Glomerular endothelial cell (primary cell): ENCODE measurements around the gene RUNX1. TPM values are rescaled to one million over a fixed set of nuclear protein-coding genes. Genes with fewer than 3 reads are reported as not detected.
"Not testable (repeated sequence)": the region's sequence is repeated elsewhere in the genome, so short reads cannot be mapped to it uniquely, and the experiment has no call there.

ENCODE experiments used
- DNase-seq: peaks from one replicate; pipeline ENCODE4 v3.0.0-alpha.2; 2011; ENCODE audit warnings: low read depth, low spot score; ENCODE audit errors: extremely low read depth
- total RNA-seq: library from RNA; depleted of rRNA; stranded (reverse); fragments of >200 nt; gene quantifications from 2 replicates; pipeline ENCODE4 v1.2.3, GENCODE V29; 2015

Gene RUNX1
- total RNA-seq, 1 donor from 2014 or later = 11.6 TPM

DNA sequence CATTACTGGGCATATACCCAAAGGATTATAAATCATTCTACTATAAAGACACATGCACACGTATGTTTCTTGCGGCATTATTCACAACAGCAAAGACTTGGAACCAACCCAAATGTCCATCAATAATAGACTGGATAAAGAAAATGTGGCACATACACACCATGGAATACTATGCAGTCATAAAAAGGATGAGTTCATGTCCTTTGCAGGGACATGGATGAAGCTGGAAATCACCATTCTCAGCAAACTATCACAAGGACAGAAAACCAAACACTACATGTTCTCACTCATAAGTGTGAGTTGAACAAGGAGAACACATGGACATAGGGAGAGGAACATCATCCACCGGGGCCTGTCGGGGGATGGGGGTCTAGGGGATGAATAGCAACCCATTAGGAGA, 97.2 kb downstream of the RUNX1 start:
- DNase-seq = not testable (repeated sequence)

DNA sequence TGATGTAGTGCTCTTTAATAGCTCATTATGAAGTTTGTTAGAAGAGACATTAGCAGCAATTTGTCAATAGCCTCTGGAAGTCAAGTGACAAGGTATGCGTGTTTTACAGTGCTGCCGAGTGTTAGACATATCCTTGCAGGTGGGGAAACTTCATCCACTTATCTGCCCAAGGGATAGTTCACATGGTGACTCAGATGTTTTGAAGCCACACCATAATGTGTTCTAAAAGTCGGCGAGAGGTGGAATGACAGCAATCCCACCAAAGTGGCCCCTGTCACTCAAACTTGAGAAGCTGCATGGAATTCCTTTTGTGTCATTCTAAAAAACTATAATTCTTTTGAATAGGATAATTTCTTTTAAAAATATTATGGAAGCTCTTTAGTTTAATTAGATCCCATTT, 98.1 kb downstream of the RUNX1 start:
- DNase-seq = no peak

DNA sequence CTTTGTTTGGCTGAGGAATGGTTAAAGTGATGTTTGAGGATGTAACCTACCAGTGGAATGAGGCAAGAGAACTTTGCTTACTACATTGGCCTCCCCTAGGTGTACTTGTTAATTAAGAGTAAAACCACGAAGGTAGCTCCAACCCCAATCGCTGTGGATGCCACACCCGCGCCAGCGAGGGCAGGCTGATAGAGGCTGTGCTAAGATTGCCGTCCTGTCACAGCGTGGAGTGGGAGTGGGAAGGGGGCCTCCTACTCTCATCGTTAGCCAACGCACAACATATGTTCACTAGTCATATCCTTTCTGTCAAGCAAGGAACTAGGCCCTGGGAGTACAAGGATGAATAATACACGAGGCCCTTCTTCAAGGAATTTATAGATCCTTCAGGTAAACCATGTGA, 99.6 kb downstream of the RUNX1 start:
- no peak for DNase-seq

DNA sequence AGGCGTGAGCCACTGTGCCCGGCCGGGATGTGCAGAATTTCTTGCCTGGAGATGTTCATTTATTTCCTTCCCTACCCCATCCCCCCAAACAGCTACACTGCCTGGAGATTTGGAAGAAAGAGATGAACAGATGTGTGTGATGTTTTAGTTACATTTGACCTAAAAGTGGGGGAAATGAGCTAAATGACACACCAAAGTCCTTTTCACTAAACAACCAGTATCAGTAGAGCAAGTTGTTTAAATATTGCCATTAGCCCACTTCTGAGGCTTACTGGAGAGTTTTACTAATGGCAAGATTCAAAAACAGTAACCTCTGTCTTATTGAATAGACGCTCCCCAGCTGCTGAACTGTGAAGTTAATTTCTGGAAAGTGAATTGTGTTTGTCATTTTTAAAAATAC, 100.1 kb downstream of the RUNX1 start:
- no peak for DNase-seq

DNA sequence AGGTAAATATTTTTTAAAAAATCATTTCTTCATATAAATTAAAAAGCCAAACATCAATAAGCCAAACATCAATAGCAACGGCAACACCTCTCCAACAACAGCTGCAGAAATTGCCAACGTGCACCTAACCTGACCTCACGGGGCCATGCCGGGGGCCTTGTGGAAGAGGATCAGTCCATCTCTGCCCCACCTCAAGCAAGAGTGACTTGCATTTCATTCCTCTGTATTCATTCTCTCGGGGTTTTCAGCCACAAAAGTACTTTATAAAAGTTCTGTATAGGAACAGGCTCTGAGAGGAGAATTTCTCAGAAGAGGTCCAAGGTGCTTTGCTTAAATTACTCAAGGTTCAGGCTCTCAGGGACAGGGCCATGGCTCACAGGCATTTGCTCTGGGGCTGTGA, 100.9 kb downstream of the RUNX1 start:
- no peak for DNase-seq

DNA sequence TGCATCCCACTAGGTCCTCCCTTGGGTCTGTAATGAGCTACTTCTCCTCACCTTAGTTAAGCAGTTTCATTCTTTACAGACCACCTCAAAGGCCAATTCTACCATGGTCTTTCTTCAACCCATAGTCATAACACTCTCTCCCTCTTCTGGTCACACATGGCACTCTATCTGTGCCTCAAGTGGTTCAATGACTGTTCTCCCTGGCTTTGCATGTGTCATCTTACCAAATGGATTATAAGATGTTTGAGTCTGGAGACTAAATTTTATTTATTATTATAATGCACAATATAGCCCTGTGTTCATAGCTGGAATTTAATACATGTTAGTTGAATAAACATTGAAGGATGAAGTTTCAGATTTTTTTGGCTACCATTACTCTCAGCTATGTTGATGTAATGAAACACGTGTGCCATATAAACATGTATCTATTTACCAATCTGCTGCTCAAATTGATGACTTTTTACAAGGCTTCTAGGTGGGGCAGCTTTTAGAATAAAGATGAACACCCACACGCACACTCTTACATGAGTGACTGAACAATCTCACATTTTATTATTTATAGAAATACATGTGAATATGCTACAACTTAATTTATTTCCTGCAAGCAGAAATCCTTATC, 102.1 kb downstream of the RUNX1 start:
- DNase-seq = no peak

DNA sequence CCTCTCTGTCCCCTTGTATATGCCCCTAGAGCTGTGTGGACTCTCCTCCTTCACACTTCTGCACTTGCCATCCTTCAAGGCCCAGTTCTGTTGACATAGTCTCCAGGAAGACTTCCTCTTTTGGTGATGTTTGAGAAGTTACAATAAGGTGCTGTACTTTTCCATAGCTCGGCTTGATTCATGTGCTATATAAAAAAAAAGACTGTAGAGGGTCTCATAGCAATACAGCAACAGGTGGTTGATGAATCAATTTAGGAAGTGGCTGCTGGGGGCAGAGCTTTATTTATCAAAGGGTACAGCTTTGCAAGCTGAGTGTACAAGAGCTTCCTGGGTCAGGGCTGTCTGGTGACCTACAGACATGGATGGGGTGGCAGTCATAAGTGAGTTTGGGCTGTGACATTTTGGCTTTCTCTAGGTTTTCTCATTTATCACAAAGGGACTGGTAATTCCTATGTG, 102.7 kb downstream of the RUNX1 start:
- no peak for DNase-seq

DNA sequence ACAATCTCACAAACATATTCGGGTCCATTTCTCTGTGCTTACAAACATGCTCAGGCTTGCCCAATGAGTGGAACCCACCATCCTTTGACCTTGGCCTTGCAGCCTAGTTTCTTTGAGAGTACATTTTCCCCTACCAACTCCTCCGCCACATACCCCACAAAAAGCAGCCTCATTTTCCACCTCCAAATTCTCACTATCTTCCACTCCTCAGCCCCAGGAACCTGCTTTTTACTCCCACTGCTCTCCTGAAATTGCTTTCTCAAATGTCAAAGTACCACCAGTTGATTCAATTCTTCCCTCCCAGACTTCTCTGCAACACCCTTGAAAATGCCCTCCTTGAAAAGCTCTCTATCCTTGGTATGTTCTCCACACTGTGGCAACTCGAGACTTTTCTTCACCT, 103.8 kb downstream of the RUNX1 start:
- DNase-seq = no peak

DNA sequence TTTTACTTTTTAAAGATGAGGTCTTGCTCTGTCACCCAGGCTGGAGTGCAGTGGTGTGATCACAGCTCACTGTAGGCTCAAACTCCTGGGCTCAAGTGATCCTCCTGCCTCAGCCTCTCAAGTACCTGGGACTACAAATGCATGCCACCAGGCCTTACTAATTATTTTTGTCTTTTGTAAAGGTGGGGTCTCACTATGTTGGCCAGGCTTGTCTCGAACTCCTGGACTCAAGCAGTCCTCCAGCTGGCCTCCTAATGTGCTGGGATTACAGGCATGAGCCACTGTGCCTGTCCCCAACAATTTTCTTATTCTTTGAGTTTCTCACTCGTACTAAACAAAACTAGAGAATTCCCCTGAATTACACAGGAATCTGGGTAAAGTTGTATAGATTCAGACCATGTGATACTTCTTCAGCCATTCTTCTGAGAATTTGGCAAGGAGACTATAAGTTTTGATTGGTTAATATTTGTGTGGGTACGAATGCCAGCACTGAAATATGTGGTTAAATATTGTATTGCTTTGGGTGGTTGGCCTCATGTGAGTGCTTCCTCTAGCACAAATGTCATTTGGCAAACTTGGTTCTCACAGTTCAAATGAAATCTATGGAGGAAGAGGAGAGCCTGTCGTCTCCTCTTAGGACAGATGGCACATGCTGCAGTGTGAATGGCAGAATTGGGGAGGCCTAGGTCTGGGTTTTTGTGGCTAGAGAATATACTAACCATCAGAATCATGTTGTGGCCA, 104.9 kb downstream of the RUNX1 start:
- DNase-seq = no peak

DNA sequence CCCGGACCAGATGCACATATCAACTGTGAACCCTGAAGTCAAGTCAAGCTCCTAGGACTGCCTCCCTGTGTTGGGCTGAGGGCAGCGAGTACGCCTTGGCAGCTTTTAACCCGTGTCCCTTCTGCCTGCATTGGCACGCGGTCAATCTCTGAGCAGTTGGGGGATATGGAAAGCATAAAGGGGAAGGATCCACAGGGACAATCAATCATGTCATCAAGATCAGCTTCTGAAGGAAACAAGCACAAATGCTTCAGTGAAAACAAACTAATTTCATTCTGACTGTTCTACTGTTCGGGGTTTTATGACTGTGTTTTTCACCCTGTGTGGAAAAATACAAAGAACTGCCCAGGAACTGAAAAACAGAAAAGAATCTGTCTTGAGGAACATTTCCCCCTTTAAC, 106.2 kb downstream of the RUNX1 start:
- DNase-seq = no peak

DNA sequence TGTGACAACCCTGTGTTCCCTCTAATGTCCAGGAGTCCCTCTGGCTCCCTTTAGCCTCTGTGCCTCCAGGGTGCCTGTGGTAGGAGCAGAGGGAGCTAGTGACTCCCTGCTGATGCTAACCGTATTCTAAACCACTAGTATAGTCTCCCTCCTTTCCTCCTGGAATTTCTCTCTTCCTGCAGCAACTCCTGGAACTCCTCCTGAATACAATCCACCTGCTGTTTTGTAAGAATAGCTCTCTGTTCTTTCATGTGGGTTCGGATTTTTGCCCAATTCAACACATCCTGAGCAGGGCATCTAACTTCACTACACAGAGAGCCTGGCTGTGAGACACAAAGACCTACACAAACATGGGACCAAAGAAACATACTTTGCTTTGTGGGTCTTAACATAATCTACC, 107.9 kb downstream of the RUNX1 start:
- DNase-seq = no peak

DNA sequence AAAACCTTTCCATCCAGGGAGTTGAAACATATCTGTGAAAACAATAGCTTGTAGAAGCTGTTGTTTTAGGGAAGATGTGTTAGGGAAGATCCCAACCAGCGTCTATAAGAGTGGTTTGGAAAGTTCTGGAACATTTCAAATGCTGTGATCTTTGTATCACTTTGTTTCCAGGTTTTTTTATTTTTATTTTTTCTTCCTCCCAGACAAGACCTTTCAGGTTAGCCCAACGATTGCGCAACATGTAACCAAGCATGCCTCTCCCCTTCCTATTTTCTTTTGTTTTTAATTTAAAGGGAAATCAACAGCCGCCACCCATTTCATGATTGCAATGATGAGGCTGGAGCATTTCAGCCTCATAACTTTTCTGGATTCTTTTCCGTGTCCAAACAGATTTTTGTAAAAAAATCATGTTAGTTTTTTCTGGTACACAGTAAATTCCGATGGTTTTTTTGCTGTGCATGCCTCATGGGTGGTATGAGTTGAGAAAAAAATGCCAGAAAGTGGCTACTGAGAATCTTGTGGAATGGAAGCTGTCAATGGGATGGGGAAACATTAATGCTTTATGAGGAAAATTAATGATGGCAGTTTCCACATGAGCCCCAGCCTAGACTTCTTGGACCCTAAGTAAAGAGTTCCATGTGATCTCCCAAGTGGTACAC, 109.3 kb downstream of the RUNX1 start:
- no peak for DNase-seq

DNA sequence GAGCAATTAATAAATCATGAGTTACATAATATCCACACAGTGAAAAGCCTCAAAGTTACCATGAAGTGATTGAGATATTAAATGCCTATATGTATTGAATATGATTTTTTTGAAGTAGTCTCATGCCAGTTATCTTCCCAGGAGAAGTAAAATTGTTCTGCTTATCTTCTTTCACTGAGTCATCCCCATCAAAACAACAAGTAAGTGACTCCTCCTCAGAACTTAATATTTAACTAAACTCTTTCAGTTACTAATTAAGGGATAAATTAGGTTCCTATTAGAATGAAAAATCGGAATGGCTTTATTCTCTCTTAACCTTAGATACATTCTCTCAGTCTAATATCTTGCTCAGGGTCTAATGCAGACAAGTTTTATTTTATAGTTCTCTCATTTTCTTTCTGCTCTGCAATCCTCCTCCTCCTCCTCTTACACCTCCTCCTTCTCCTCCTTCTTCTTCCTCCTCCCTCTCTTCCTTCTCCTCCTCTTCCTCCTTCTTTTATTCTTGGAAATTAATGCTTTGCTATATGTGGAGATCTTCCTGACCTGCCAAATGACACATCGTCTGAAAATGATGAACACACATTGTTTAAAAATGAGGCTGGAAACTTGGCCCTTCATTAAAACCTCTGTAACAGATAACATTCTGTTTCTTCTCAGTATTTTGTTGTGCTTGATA, 110.9 kb downstream of the RUNX1 start:
- DNase-seq = no peak

DNA sequence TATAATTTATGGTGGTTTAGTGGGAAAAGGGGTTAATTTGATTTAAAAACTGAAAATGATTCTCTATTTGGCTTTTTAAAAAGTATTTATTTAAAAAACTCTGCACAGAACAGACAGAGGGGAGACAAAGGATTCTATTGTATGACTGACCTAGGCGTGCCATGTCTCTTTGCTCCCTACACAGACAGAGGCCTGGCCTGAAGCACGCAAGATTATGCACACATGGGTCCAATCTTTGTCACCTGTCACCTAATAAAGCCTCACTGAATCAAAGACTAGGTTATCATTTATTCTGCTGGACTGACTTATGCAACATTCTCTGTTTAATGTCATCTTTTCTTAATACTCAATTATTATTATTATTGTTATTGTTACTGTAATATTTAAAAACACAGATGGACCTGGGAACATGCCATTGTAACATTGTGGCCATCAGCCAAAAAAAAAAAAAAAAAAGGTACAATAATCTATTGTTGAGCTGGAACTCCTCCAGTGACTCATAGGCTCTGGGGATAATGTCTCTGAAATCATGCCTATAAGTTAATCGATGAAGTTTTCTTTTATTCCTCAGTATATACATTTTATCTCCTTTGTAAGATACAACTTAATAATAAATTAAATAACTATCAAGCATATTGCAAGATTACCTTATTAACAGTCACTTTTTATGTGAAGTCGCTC, 112.1 kb downstream of the RUNX1 start:
- no peak for DNase-seq

DNA sequence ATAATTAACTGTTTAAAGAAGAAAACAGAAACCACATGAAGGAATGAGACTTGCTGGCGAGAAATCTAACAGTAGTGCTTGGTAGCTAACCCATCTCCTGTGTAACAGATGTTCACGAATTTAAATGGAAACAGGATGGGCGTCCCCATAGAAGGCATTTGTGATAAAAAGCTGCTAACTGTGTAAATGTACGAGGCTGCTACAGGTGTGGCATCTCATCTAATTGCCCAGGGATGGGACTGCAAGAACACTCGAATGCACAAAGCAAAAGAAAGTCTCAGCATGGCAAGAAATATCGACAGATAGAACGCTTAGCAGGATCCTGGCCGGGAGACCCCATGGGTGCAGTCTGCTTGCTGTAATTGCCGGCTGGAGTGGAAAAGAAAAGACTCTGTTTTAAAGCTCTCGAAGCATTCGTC, 112.7 kb downstream of the RUNX1 start:
- no peak for DNase-seq

DNA sequence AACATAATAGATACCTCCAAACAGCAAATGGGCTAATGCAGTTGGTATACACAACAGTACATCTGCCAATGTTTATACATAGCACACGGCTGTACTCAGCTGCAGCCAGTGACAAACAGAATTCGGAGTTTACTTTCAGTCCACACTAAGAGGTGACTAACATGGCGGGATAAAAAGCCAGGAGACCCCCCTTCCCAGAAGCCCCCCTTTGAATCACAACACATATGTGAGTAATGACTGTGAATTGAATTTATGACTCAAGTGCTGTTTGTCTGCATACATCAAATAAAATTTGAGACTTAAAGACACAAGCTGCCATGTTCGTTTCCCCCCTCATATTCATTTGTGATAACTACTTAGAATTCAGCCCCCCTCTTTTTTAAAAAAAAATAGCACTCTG, 113.2 kb downstream of the RUNX1 start:
- DNase-seq = no peak

DNA sequence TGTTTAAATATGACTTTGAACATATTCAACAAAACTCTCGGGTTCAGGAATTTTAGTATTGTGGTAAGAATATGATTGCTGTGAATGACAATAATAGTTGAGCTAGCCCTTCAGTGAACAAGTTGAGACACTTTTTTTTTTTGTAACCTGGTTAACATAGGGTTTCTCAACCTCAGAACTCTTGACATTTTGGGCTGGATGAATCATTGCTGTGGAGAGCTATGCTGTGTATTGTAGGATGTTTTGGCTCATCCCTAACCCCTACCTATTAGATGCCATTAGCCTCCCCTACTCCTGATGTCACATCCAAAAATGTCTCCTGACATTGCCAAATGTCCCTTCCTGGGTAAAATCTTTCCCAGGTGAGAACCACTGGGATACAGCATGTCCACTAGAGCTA, 113.7 kb downstream of the RUNX1 start:
- DNase-seq = no peak

DNA sequence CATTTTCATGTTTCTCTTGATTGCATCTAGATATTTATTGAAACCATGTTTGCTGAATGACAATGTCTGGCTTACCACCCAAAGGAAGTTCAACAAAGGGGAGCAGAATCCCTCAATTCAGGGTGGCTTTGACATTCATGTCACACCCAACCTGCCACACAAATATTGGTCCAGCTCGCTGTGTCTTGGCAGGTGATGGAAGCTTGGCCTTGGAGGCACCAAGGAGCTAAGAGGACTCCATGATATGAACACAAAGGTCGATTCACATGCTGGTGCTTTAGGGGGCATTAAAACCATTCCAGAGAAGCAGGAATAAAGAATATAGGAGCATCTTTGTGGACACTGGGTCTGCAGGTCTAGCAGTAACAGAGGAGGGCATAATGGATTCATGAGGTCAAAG, 114.8 kb downstream of the RUNX1 start:
- DNase-seq = no peak

DNA sequence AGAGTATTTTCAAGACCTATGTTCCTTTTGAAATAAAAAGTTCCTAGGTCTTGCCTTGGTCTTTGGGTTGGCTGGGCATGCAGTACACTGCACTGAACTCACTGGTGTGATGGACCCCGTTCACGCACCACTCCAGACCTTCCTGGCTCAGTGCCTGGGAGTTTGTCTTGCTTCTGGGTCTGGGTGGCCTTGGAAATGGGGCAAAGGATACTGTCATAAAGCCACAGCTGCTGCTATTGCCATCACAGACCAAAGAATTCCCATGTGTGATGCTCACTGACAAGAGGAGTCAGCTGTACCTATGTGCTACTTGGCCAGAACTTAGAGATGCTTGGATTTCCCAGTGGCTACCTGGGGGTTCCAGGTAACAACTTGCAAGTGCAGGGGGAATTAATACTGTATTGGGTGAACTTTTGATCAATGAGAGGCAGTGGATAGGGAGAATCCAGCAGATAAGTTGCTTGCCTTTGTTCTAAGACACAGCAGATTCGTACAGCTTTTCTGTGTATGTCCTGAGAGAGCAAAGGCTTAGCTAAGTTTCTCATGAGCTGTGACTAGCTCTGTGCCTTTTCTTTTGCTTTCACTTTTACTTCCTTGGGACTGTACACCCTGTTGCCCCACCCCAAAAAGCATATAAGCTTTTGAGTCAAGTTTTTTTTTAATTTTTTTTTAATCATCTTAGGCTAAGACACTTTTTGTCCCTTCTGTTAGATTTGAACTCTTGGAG, 115.3 kb downstream of the RUNX1 start:
- no peak for DNase-seq

DNA sequence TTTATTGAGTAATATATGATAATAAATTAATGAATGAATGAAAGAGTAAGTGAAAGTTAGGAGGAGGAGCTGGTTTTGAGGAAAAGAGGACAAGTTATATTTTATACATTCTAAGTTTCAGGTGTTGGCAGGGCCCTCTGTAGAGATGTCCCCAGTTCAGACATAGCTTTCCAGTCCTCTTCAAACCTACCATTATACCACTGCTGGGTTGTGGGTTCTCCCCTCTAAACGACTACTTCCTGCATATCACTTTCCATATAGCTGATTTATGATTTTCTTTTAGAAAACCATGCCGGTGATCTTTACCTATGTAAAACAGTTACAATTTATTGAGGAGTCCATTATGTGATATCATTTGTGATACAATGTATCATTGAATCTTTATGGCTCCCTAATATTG, 116.9 kb downstream of the RUNX1 start:
- DNase-seq = no peak
